SJCRH30 (cell line): Measurements from ENCODE around the gene COL28A1. TPM values are rescaled to one million over a fixed set of nuclear protein-coding genes. Genes with fewer than 3 reads are reported as not detected.

Experiments
- DNase-seq, 2 experiments: peaks; one replicate each; pipeline ENCODE4 v3.0.0-alpha.2; 2015 to 2020
- H3K27ac ChIP-seq: fragments of 250-450 bp; sonication (Bioruptor Pico); 2 replicates; pipeline ENCODE4 v1.5.1; 2020; ENCODE audit warnings: mild to moderate bottlenecking, moderate library complexity
- H3K27me3 ChIP-seq: fragments of 250-450 bp; sonication (Bioruptor Pico); 2 replicates; pipeline ENCODE4 v1.5.1; 2020; ENCODE audit warnings: mild to moderate bottlenecking, moderate library complexity
- H3K36me3 ChIP-seq: fragments of 250-450 bp; sonication (Bioruptor Pico); 2 replicates; pipeline ENCODE4 v1.5.1; 2020; ENCODE audit warnings: mild to moderate bottlenecking, moderate library complexity
- H3K4me1 ChIP-seq: fragments of 250-450 bp; sonication (Bioruptor Pico); 2 replicates; pipeline ENCODE4 v1.5.1; 2020; ENCODE audit warnings: mild to moderate bottlenecking, moderate library complexity
- H3K4me3 ChIP-seq: fragments of 250-450 bp; sonication (Bioruptor Pico); 2 replicates; pipeline ENCODE4 v1.5.1; 2020; ENCODE audit warnings: mild to moderate bottlenecking, moderate library complexity
- H3K9me3 ChIP-seq: fragments of 250-450 bp; sonication (Bioruptor Pico); replicated peaks from 2 replicates; pipeline ENCODE4 v1.5.1; 2020; ENCODE audit warnings: mild to moderate bottlenecking, moderate library complexity
- total RNA-seq: library from RNA; depleted of rRNA; stranded (reverse); fragments of >200 nt; shearing (Covaris generic); gene quantifications from 2 replicates; pipeline ENCODE4 v1.2.3, GENCODE V29; 2014

COL28A1 gene
- total RNA-seq, 1 experiment from 2014 or later: 0.02 TPM

DNA sequence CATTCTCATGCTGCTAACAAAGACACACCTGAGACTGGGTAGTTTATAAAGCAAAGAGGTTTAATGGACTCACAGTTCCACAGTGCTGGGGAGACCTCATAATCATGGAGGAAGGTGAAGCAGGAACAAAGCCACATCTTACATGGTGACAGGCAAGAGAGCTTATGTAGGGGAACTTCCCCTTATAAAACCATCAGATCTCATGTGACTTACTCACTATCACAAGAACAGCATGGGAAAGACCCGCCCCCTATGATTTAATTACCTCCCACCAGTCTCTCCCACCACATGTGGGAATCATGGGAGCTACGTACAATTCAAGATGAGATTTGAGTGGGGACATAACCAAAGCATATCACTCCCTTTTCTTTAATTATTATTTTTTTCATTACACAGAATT lies 16.6 kb downstream of the COL28A1 start:
- Histone ChIP-seq H3K4me1 (no peaks in the 10 kb centered on the region), H3K27me3 (no peaks in the 10 kb centered on the region), H3K9me3 (no peaks in the 10 kb centered on the region), H3K36me3 (no peaks in the 10 kb centered on the region), H3K27ac (no peak overlapping the region), H3K4me3 (no peak overlapping the region)
- no peak for DNase-seq

DNA sequence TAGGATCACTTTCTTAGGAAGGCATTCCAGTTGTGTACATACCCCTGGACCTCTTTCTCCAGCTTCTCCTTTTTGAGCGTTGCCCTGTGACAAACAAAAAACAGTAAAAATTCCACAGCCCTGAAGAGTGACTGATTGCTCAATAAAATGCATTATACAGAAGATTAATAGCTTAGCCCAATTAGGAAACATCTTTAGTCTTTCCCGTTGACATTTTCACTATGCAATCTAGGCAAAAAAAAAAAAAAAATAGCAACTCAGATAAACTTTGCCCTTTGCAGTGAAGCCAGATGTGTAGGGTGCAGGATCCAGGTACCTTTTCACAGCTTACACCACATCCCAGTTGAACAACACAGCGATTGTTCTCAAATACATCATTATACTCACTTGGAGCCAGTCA lies 17.9 kb downstream of the COL28A1 start:
- no peaks in the 10 kb centered on the region for H3K4me1 ChIP-seq
- no peaks in the 10 kb centered on the region for H3K9me3 ChIP-seq
- DNase-seq: no peak
- no peak overlapping the region for H3K4me3 ChIP-seq
- H3K27me3 ChIP-seq: no peaks in the 10 kb centered on the region
- no peaks in the 10 kb centered on the region for H3K36me3 ChIP-seq
- H3K27ac ChIP-seq: no peak overlapping the region

DNA sequence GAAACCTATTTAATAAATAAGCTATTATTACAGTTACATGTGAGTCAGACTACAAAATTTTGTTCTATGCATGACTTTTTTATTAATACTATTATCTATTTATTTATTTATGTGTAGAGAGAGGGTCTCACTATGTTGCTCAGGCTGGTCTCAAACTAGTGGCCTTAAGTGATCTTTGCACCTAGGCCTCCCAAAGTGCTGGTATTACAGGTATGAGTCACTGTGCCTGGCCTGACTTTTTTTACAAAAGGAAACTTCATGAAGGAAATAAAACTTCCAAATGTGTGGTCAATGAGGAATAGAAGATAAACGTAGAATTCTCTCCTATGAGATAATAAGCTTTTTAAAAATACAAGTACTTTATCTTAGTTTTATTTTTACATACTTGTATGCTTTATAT lies 19.0 kb downstream of the COL28A1 start:
- Histone ChIP-seq H3K9me3 (no peaks in the 10 kb centered on the region), H3K4me3 (no peak overlapping the region), H3K27ac (no peak overlapping the region), H3K4me1 (no peaks in the 10 kb centered on the region), H3K36me3 (no peaks in the 10 kb centered on the region), H3K27me3 (no peaks in the 10 kb centered on the region)
- no peak for DNase-seq

DNA sequence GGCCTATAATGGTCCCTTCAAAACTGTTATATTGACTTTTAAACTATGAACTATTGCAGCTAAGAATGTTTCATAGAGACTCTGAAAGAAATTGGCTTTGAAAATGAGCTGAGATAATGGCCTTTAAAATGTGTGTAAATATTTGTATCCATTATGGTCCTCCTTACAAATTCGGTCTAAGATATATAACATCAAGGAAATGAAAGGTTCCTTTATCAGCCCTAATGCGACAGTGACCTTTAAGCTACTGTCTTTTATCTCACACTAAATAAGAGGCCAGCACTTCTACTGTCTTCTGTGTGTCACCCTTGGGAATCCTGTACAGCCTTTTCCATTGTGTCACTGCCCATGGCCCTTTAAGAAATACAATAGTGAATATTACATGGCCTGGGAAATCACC lies 19.5 kb downstream of the COL28A1 start:
- no peaks in the 10 kb centered on the region for H3K27me3 ChIP-seq
- H3K27ac ChIP-seq: no peak overlapping the region
- no peaks in the 10 kb centered on the region for H3K36me3 ChIP-seq
- DNase-seq: no peak
- H3K4me1 ChIP-seq: no peaks in the 10 kb centered on the region
- no peak overlapping the region for H3K4me3 ChIP-seq
- H3K9me3 ChIP-seq: no peaks in the 10 kb centered on the region

DNA sequence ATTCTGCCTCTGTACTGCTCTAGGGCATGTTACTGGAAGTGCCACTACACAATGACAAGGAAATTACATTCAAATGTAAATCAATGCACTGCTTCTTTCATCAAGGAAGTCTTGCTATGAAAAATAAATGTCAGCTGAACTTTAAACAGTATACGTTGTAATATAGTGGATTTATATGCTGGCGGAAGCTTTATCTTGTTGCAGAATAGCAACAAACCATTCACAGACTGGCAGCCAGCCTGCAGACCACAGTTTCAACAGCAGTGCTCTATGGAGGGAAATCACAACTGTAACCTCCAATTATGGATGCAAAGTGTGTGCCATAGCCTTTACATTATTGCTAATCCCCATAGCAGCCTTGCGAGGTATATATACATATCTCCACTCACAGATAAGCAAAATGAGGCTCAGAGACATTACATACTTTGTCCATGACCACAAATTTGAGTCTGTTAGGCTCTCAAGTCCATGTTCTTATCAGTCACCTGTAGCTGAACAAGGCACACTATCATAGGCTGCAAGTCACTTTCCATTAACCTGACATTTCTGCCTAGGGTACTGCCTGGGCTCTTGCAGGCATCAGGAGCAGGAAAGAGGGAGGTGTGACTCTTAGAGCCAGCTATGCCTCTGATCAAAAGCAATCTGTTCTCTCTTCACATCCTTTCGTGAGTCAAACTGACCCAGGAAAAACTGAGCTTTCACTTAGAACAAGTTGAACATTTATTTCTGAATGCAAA lies 22.6 kb downstream of the COL28A1 start:
- no peak overlapping the region for H3K27ac ChIP-seq
- H3K9me3 ChIP-seq: no peaks in the 10 kb centered on the region
- H3K4me3 ChIP-seq: no peak overlapping the region
- no peak for DNase-seq
- no peaks in the 10 kb centered on the region for H3K36me3 ChIP-seq
- H3K4me1 ChIP-seq: no peaks in the 10 kb centered on the region
- H3K27me3 ChIP-seq: no peaks in the 10 kb centered on the region

DNA sequence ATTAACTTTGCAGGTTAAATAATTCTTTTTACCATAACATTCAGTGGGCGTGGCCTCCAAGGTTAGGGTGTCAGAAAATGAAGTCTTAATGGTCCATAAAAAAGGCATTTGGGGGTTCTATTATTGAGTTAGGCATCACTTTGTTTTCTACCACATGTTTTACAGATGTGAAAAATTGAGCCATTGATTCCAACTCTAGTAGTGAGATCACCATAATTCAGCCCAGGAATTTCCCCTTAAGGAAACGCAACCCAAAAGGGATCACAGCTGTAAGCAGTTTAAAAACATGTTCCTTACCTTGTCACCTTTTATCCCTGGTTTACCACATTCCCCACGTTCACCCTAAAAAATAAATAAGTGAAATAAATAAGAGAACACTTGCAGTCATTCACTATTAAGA lies 24.9 kb downstream of the COL28A1 start:
- Histone ChIP-seq H3K36me3 (no peaks in the 10 kb centered on the region), H3K4me1 (no peaks in the 10 kb centered on the region), H3K27ac (no peak overlapping the region), H3K9me3 (no peaks in the 10 kb centered on the region), H3K27me3 (no peaks in the 10 kb centered on the region), H3K4me3 (no peak overlapping the region)
- DNase-seq: no peak

DNA sequence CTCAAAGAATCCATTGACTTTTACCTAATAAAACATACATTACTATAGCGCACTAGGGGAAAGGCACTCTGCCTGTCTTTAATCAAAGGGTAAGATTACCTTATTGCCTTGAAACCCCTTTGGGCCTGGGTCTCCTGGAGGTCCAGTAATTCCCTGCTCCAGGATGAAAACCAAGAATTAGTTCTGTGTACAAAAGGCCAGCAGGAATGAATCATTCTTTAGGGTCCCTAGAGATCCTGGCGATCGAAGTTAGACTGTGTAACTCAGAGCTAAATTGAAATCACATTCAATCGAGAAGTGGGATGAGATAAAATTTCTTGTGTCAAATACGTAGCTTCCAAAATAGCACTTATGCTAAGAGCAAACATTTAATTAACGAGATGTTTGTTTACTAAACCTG lies 29.8 kb downstream of the COL28A1 start:
- H3K9me3 ChIP-seq: no peaks in the 10 kb centered on the region
- DNase-seq: no peak
- H3K4me3 ChIP-seq: no peak overlapping the region
- H3K4me1 ChIP-seq: no peaks in the 10 kb centered on the region
- no peaks in the 10 kb centered on the region for H3K36me3 ChIP-seq
- H3K27me3 ChIP-seq: no peaks in the 10 kb centered on the region
- H3K27ac ChIP-seq: no peak overlapping the region

DNA sequence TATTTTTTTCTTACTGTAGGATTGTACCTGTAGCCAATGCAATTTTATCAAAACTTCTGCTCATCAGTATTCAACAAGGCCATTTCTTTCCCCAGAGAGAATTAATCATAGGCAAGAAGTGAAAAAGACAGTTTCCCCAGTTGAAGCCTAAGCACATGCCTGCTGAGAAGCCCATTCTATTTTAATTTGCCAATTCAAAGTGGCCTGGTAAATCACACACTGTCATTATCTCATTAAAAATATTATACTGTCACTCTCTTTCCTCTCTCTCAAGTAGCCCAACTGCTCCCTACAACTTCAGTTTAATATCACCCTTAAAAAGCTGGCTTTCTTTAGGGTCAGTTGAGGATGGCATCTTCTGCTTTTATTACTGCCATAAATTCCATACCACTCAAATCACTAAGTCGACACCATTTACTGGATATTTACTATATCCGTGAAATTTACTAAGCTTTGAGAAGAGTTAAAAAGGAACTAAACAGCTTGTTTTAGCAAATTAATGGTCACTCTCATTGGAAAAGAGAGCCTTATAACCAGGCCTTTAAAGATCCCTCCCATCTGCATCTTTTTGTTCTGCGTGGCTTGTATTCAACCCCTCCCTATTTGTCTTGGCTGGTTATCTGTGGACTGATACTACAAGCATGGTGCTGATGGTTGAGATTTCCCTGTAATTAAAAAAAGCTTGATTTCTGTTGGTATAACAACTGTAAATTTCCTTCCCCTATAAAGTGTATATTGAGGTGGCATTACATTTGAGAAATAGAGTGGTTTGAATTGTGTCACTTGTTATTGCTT lies 30.6 kb downstream of the COL28A1 start:
- Histone ChIP-seq H3K27ac (no peak overlapping the region), H3K27me3 (no peaks in the 10 kb centered on the region), H3K4me3 (no peak overlapping the region), H3K9me3 (no peaks in the 10 kb centered on the region), H3K4me1 (no peaks in the 10 kb centered on the region), H3K36me3 (no peaks in the 10 kb centered on the region)
- no peak for DNase-seq

DNA sequence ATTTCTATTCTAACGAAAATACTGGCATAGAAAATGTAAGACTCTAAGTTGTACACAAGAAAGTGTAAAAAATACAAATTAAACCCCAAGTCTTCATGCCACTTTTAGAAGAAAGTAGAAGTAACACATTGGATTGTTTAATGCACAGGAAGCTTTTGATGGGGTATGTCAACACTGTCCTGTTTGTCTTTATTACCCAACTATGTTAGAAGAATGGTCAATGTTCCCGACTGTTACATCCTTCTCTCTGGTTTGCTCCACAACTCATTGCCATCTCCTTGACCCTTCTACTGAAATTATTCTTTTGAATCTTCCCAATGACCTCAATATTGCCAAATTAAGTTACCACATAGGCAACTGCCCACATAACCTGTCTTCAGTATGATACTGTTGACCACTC lies 35.8 kb downstream of the COL28A1 start:
- Histone ChIP-seq H3K27me3 (no peaks in the 10 kb centered on the region), H3K4me1 (peaks cover 4% of the 10 kb centered on the region; the same call in 1 of the 2 replicates), H3K36me3 (no peaks in the 10 kb centered on the region), H3K27ac (no peak overlapping the region), H3K9me3 (no peaks in the 10 kb centered on the region), H3K4me3 (no peak overlapping the region)
- no peak for DNase-seq

DNA sequence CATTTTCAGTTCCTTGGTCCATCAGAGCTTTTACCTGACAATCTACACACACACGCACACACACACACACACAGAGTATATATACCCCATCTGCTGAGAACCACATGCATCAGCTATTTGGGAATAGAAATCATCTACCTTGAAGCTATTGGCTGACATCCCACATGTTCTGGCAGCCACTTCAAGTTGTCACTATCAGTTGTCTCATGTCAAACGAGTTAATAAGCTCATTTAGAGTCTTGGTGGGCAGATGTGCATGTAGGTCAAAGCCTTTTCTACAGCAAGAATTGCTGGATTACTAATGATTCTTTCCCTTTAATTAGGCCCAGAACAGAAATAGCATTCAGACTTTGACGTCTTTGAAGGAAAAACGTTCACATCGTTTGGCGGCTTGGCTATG lies 36.8 kb downstream of the COL28A1 start:
- H3K9me3 ChIP-seq: no peaks in the 10 kb centered on the region
- H3K27ac ChIP-seq: no peak overlapping the region
- DNase-seq: peak in 1 of 2 experiments; percentile 13

DNA sequence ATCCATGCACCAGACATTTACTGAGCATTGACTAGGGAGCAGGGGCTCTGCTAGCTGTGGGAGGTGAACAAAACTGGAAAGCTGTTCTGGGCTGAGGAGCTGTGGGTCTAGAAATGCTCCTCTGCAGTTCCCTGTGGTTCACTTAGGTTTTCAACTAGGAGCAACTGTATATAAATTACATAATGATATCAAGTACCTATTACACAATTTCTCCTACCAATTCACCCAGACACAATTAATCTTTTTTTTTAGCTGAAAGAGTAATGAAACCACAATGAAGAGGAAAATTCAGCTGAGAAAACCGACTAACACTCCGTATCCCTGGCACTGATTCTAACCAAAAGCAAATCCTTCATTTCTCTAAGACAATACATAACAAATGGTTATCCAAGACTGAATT lies 39.4 kb downstream of the COL28A1 start:
- Histone ChIP-seq H3K27me3 (no peaks in the 10 kb centered on the region), H3K4me1 (peaks cover 6% of the 10 kb centered on the region; the same call in 1 of the 2 replicates), H3K9me3 (no peaks in the 10 kb centered on the region), H3K4me3 (no peak overlapping the region), H3K36me3 (no peaks in the 10 kb centered on the region), H3K27ac (no peak overlapping the region)
- DNase-seq: no peak

More for the DNA sequence above, 36.8 kb downstream of the COL28A1 start:
- H3K4me3 ChIP-seq: no peak overlapping the region
- no peaks in the 10 kb centered on the region for H3K27me3 ChIP-seq
- H3K36me3 ChIP-seq: no peaks in the 10 kb centered on the region
- H3K4me1 ChIP-seq: peaks cover 4% of the 10 kb centered on the region; the same call in 1 of the 2 replicates

DNA sequence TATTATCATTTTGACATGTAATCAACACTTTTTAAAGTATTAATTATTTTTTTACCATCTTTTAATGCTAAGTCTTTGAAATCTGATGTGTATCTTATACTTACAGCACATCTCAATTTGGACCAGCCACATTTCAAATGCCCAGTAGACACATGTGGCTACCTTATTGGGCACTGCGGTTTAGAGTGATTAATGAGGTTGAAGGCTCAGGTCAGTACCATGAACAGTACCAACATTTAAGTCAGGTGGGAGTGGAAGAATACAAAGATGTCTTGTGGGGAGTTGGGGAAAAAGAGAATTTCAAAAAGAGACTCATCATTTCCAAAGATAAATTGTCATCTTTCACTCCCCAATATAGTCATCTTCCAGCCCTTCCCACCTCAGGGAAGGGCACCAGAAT lies 40.5 kb downstream of the COL28A1 start:
- Histone ChIP-seq H3K9me3 (no peaks in the 10 kb centered on the region), H3K27me3 (no peaks in the 10 kb centered on the region), H3K27ac (no peak overlapping the region), H3K4me3 (no peak overlapping the region), H3K36me3 (no peaks in the 10 kb centered on the region), H3K4me1 (peaks cover 13% of the 10 kb centered on the region; the same call in 1 of the 2 replicates)
- DNase-seq: no peak

DNA sequence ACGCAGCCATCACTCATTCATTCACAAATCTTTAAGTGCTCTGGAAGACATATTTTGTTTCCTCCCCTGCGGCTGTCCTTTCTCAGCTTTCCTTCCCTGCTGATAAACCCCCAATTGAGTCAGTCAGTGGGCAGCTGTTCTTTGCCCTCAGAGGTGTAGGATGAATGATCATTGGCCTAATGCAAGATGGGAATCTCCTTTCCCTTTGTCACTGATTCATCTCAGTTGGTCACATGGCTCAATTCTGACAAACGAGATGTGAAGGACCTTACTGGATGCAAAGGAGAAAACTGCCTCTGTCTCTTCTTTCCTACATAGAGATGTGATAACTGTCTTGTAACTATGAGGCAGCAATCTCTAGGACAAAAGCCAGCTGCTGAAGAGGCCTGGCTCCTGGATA lies 44.6 kb downstream of the COL28A1 start:
- no peaks in the 10 kb centered on the region for H3K36me3 ChIP-seq
- H3K4me1 ChIP-seq: peaks cover 9% of the 10 kb centered on the region; the same call in 1 of the 2 replicates
- no peaks in the 10 kb centered on the region for H3K9me3 ChIP-seq
- peak; percentile 46 to 70 for DNase-seq
- H3K27ac ChIP-seq: no peak overlapping the region
- no peak overlapping the region for H3K4me3 ChIP-seq
- H3K27me3 ChIP-seq: no peaks in the 10 kb centered on the region

DNA sequence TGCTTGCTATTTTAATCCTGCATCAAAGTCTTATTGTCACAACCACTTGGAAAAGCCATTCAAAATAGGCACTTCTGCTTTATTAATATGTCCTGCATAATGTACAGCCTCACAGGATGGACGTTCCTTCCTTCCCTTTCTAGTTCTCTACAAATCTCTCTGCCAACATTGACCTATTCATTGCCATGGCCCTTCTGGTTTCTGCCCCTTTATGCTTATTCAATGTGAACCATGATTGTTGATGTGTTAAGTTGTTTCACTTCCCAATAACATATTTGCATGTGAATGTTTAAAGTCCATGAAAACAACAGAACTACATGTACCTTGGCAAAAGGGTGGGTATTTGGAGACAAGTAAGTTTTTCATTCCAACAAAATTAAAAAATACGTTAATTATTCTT lies 45.7 kb downstream of the COL28A1 start:
- Histone ChIP-seq H3K27me3 (no peaks in the 10 kb centered on the region), H3K4me3 (no peak overlapping the region), H3K36me3 (no peaks in the 10 kb centered on the region), H3K27ac (no peak overlapping the region), H3K4me1 (peaks cover 9% of the 10 kb centered on the region; the same call in 1 of the 2 replicates), H3K9me3 (no peaks in the 10 kb centered on the region)
- no peak for DNase-seq

DNA sequence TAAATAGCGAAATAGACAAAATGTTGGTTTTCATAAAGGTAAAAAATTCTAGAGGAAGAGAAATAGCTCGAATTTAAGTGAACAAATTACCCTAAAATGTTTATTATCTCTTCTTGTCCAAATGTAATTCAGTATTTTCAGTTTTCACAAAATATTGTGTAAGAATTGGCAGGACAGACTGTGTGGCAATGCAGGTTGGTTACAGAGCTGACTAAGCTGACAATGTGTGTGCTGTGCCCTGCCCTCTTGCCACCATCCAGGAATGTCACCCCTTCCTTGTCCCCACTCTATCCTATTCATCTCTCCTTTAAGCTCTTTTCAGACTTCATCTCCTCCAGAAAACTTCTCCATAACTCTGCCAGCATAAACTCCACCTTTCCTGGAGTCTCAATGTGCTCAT lies 46.1 kb downstream of the COL28A1 start:
- DNase-seq: no peak

More for the DNA sequence above, 46.1 kb downstream of the COL28A1 start:
- Histone ChIP-seq H3K36me3 (no peaks in the 10 kb centered on the region), H3K9me3 (no peaks in the 10 kb centered on the region), H3K4me3 (no peak overlapping the region), H3K27me3 (no peaks in the 10 kb centered on the region), H3K27ac (no peak overlapping the region), H3K4me1 (peaks cover 9% of the 10 kb centered on the region; the same call in 1 of the 2 replicates)
